Activated CD4-positive, alpha-beta T cell treated with anti-CD3 and anti-CD28 coated beads, Interleukin-2, amount 50 U/mL, for 16 hours (primary cell): ENCODE results near the gene TPST2.

Experiments
- DNase-seq: peaks from one replicate; pipeline ENCODE4 v3.0.0-alpha.2; 2020

The TPST2 gene

DNA sequence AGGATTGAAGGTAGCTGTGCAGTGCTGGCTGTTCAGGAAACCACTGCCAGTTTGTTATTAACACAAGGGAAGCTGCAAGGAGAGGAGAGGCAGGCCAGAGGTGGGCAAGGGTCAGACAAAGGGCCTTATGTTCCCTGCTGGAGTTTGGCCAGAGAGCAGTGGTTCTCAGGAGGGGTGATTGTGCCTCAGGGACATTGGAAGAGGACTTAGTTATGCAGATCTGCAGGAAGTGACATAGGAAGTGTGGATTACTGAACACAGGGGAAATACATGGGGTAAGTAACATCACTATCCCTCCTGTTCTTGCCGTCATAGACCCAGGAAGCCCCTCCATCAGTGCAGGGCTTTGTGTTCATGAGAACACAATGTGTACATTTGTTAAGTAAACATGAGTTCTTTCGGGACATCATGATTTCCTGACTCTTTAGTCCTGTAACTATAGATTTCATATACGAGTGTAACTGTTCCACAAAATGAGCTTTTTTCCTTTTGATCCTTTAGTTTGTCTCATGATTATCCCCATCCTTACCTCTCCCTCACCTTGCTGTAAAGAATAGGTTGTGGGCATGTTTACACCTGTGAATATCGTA is 100.4 kb downstream of the TPST2 start:
- no peak for DNase-seq

DNA sequence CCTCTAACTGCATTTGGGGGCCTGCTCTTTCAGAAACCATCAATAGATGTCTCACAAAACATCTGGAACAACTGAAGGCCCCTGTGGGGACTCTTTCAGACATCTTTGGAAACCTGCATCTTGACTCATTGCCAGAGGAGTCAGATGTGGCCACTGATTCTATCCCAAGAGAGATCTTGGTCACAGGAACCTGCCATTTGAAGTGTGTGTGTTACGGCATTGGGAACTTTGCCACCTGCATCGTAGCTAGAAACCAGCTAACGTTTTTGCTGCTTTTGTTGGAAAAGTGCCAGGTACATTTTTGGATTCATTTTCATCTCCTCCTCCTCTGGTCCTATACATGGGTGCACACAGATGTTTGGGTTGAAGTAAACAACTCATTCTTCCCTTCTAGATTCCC is 101.9 kb downstream of the TPST2 start:
- no peak for DNase-seq

DNA sequence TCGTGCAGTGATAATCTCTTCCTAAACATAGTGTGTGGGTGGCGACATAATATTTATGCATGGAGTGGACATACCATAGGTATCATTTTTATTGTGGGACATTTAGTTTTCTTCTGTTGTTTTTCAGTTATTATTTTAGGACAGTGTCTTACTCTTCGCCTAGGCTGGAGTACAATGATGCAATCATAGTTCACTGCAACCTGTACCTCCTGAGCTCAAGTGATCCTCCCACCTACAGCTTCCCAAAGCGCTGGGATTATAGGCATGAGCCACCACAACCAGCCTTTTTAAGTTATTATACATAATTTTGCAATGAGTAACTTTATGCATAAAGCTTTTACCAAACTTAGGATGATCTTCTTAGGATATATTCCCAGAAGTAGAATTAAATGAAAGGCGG is 103.5 kb downstream of the TPST2 start:
- no peak for DNase-seq

DNA sequence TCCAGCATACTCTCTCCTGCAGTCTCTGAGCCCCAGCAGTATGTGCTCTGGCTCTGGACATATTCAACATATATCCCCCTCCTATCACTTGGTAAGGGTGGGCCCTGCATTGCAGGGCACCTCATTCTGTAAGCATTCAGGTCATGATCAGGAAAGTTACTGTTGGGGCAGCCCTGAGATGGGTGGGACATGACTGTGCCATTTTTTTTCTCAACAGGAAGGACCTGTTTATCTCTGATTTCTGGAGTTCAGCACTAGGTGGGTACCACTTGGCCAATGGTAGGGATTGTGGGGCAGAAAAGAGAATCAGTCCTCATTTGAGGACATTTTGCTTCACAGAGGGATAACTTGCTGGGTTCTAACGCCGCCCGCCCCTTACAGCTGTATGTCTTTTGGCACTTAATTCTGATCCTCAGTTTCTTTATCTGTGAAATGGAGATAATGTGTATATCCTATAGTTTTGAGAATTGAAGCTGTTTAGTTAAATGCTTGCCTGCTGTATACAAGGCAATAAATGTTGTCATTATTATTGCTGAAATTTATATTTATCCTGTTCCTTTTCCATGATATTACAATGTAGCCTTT is 104.0 kb downstream of the TPST2 start:
- DNase-seq: no peak

DNA sequence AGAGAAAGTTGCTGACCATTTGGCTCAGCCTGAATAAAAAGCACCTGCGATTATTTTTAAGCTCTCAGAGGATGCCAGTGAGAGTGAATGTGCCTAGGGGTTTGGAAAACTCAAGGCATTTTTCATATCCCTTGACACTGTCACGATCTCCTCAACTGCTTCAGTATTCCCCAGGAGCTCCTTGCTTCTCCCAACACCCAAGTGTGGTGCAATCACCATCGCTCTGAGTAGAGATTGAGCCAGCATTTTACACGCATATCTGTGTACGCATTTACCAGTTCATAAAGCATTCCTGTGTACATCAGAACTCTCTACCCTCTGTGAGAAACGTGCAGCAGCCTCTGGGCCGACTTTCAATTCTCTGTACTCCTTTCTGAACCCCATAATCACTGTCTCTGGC is 104.9 kb downstream of the TPST2 start:
- no peak for DNase-seq

DNA sequence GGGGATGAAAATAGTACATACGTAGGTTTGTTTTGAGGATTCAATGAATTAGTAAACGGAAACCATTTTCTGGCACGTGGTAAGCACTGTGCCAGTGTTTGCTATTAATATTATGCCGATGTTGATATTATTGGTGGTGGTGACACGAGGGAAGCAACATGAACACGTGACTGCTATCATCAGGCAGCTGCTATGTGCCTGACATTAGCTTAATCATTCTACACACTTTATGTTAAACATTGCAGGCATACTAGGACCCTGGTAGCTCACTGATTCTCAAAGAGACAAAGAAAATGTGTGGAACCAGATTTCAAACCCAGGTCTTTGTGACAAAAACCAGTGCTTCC is 105.6 kb downstream of the TPST2 start:
- DNase-seq: no peak

DNA sequence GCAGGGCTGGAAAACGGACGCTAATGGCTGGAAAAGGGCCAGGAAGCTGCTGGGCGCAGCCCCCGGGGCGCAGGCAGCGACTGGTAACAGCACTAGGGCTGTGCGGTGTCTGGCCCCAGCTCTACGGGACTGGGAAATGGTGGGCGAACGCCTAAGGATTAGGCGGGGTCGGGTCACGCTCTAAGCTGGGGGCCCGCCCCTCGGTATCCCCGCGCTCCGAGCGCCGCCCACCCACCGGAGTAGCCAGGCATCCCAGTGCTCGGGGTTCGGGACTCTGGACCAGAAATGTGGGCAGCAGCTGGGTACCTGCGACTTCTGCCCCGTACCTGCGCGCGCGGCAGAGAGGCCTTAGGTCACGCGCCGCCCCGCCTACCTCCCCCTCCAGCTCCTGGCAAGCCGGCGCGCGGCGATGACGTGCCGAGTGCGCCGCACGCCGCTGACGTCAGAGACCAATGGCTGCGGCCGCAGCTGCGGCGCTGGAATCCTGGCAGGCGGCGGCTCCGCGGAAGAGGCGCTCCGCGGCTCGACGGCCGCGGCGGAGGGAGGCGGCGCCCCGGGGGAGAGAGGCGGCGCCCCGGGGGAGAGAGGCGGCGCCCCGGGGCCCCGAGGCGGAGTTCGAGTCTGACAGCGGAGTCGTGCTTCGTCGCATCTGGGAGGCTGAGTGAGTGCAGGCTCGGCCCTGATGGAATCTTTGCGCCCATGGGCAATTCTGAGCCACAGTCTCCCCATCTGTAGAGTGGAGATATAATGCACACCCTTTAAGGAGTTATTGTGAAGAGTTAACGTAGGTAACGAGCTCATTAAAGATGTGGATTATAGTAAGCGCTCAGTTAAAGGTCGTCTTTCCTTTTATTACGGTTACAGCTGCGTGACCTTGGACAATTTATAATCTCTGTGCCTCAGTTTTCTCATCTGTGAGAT is 106.2 kb downstream of the TPST2 start, which contains the start of the genes HPS4 and SRRD:
Gene HPS4, minus strand, starts transcription at position 345 of the 921 bp plus-strand sequence. CDS start 2,021 bp downstream, outside the sequence.
Gene SRRD, plus strand, starts transcription at position 439 of the 921 bp plus-strand sequence. Its CDS starts 14 bp downstream, at position 453.
- peak; percentile 91 for DNase-seq

DNA sequence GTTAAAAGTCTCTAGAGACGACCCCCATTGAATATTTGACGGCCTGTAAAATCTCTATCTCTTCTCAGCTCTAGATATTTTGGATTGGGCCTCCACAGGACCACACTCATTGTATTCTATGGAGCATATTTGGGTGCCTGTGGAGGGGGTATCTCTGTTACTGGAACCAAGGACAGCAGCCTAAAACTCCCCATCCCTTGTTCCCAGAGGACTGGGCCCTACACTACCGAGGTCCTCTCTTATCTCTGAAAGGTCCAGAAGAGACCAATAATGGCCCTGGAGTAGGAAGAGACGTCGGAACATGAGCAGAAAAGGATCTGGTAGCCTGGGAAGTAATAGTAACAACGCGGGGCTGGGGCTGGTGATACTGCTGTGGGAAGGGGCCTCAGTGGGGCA is 106.9 kb downstream of the TPST2 start:
- no peak for DNase-seq

DNA sequence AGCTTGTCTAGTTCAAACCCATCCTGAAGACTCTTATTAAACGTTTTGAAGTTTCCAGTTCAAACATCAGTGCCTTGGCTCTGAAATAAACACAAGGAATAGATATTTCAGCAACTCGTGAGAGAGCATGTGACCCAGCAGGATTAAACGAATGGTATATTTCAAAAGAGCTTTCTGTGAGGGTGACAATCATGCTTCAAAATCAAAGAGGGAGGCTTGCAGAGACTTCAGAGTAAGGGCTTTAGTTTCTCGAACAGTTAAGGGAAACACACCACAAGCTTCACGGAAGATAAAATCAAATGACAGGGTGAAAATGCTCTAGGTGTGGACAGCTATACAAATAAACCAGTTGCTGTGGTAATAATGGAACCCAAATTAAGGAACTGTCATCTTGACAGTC is 107.8 kb downstream of the TPST2 start:
- DNase-seq: no peak

DNA sequence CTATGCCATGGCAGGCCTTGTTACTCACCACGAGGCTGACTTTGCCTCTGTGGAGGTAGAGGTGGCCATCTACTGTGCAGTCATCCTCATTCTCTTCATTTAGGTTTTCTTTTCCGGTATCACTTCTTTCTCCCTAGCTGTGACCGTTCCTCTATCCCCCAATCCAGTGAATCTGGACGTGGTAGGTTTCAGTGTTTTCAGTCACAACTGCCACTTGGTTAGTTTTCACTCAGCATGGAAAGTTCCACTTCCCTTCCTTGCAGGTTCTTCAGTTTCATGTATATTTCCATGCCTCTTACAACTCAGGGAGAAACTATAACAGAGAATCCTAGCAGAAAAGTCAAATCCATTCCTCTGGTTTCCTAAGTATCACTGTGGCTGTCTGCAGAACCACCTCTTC is 108.2 kb downstream of the TPST2 start:
- DNase-seq: peak; percentile 53

DNA sequence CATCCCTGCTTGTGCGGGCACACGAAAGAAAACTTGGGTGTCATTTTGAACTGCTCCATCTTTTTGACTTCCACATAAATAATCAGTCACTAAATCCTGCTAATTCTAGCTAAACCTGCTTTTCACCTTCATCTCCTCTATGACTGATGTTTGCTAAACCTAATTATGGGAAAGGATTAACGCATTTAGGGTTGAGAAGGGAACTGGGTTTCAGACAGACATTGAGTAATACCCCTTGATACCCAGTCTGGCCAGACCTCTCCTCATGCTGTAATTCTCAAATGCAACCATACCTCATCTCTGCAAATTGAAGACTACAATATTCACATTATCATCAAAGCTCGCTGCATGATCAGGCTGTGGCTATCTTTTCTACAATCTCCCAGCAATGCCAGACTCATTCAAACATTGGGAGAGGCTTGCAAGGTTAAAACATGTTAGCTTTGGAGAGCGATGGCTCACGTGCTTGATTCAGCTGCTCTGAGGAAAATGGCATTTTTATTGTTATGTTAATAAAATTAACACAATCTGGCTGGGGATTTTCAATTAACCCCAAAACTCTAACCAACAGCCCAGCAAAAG is 108.7 kb downstream of the TPST2 start:
- no peak for DNase-seq

DNA sequence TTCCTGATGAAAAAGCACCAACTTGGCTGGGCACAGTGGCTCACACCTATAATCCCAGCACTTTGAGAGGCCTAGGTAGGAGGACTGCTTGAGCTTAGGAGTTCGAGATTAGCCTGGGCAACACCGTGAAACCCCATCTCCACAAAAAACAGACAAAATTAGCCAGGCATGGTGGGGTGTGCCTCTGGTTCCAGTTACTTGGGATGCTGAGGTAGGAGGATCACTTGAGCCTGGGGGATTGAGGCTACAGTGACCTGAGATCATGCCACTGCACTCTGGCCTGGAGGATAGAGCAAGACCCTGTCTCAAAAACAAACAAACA is 109.4 kb downstream of the TPST2 start:
- DNase-seq: no peak

DNA sequence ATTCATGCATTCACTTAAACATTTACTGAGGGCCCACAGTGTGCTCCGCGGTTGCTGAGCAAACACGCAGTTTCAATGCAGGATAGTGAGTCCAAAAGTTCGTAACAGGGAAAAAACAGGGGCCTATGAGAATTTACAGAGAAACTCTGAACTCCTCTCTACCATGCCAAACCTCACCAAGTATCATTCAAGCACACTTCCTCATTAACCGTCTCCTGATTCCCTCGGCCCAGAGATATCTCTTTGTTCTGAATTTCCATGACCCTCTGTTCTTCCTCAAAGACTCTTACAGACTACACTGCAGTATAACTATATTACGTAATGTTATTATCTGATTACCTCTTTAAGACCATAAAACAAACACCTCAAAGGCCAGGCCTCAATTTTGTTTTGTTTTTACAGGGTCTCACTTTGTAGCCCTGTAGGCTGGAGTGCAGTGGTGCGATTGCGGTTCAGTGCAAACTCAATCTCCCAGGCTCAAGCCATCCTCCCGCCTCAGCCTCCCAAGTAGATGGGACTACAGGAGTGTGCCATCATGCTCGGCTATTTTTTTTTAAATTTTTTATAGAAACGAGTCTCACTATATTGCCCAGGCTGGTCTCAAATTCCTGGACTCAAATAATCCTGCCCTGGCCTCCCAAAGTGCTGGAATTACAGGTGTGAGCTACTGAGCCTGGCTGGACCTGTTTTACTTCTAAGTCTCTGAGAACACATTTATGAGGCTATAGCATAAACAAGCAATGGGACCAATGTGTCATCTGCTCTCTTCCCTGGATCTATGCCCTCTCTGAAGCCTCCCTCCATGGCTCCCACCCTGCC is 109.9 kb downstream of the TPST2 start:
- no peak for DNase-seq

DNA sequence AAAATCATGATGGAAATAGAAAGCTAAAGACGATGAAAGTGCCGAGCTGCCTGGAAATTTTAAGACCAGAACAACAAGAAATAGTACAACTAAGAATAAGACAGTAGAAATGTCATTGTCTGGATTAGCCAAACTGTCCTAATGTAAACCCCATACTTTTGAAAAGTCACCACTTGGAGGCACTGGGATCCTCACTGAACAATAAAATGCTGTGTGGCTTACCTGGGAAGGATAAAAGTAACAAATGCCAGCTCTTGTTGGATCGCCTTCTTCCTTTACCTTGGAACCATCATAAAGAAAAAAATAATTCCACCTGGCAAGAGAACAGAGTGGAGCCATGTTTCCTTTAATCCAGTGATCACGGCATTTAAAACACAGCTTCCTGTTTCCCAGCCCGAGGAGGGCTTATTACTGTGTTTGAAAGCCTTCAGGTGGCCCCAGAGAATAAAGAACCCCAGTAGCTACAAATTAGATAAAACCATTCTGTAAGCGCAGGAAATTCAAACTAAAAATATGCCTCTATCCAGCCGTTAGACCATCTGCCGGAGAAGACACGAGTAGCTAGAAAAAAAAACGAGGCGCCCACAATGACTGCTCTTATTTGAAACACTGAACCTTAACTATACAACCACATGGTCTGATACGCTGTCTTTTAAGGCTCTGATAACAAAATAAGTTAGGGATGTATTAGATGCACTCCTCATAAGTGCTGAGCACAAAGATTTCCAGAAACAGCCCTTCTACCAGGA is 110.7 kb downstream of the TPST2 start:
- no peak for DNase-seq

DNA sequence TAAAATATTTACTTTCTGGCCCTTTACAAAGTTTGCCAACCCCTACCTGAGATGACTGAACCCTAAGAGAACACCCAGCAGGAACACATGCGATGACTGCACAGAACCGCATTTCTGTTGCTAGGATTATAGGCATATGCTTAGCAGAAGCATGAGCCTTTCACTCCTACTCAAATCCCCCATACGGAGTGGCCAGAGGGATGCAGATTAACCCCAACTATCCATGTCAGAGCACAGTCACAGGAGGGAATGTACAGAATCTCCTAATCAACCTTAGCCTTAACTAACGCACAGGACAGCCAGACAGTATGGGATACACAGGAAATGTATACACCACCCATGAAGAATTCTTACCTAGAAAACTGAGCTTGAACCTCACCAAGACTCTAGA is 112.6 kb downstream of the TPST2 start:
- no peak for DNase-seq

DNA sequence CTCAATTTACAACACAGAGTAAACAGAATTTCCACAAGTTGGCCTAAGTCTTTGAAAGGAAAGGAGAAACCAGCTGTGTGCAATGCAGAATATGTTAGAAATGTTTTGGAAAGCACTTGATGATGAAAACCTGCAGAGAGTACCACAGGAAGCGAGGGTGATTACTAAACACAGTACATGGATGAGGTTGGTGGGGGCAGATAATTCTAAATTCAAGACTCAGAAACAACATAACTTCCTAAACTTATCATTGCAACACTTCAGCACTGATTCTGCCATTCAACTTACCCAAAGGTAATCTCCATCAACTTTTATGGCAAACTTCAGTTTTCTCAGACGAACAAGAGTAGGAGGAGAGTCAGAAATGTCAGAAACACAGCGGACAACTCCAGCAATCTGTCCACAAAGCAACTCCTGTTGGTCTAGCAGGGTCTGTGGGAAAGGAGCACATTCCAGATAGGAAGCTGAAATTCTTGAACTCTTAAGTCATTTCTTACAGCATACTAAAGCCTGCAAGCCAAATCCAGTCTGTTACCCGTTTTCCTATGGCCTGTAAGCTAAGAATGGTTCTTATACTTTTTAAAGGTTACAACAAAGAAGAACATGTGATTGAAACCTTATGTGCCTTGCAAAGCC is 113.1 kb downstream of the TPST2 start:
- DNase-seq: peak; percentile 66

DNA sequence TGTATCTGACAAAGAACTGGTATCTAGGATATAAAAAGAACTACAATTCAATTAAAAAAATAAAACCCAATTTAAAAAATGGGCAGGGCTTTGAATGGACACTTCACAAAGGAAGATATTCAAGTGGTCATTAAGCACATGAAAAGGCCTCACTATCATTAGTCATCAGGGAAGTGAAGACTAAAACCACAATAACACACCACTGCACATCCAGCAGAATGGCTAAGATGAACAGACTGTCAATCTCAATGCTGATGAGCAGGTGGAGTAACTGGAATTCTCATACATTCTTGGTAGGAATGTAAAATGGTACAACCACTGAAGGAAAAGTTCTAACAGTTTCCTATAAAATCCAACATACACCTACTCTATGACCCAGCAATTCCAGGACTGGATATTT is 115.2 kb downstream of the TPST2 start:
- no peak for DNase-seq
